Ovary (tissue), 3 donors: ENCODE results near the gene ADCY5.

ENCODE experiments used
- POLR2A ChIP-seq: fragments of 450-650 bp; IDR thresholded peaks from one replicate; pipeline ENCODE4 v1.6.1; 2017; ENCODE audit warnings: antibody characterized with exemption, mild to moderate bottlenecking, moderate library complexity
- TF ChIP-seq, protein P1 (sequence below), 3 donors: fragments of 450-650 bp in 2 of 3; fragments of 200-600 bp in 1 of 3; IDR thresholded peaks; one replicate each; pipeline versions ENCODE4 v1.5.1 to v1.8.0; 2016 to 2022; ENCODE audit warnings: antibody characterized with exemption in 3 of 3, mild to moderate bottlenecking in 1 of 3
- donor health status: DM: no; HTN: no; CAD: no.

- TF ChIP-seq POLR2A = no peak
- TF ChIP-seq, protein P1, sequence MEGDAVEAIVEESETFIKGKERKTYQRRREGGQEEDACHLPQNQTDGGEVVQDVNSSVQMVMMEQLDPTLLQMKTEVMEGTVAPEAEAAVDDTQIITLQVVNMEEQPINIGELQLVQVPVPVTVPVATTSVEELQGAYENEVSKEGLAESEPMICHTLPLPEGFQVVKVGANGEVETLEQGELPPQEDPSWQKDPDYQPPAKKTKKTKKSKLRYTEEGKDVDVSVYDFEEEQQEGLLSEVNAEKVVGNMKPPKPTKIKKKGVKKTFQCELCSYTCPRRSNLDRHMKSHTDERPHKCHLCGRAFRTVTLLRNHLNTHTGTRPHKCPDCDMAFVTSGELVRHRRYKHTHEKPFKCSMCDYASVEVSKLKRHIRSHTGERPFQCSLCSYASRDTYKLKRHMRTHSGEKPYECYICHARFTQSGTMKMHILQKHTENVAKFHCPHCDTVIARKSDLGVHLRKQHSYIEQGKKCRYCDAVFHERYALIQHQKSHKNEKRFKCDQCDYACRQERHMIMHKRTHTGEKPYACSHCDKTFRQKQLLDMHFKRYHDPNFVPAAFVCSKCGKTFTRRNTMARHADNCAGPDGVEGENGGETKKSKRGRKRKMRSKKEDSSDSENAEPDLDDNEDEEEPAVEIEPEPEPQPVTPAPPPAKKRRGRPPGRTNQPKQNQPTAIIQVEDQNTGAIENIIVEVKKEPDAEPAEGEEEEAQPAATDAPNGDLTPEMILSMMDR (IDR thresholded peaks at IDR 0.05) = no peak
Measured at GRCh38 chr3:123488645-123489347, 39.9 kb upstream of the ADCY5 start.
